Activated gamma-delta T cell treated with Interleukin-2 at 50 U/mL for 16 hours (primary cell): Measurements from ENCODE around the gene DNAJB1.
"Not testable (repeated sequence)": the region's sequence is repeated elsewhere in the genome, so short reads cannot be mapped to it uniquely, and the experiment has no call there.

Experiments used
- DNase-seq: peaks from one replicate; pipeline ENCODE4 v3.0.0-alpha.2; 2020

DNAJB1 gene

DNA sequence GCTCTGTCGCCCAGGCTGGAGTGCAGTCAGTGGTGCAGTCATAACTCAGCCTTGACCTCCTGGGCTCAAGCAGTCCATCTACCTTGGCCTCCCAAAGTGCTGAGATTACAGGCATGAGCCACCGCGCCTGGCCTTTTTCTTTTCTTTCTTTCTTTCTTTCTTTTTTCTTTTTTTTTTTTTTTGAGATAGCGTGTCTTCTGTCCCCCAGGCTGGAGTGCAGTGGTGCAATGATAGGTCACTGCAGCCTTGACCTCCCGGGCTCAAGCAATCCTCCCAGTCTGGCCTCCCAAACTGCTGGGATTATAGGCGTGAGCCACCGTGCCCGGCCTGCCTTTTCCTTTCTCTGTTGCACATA, 33.8 kb upstream of the DNAJB1 start:
- DNase-seq: not testable (repeated sequence)

DNA sequence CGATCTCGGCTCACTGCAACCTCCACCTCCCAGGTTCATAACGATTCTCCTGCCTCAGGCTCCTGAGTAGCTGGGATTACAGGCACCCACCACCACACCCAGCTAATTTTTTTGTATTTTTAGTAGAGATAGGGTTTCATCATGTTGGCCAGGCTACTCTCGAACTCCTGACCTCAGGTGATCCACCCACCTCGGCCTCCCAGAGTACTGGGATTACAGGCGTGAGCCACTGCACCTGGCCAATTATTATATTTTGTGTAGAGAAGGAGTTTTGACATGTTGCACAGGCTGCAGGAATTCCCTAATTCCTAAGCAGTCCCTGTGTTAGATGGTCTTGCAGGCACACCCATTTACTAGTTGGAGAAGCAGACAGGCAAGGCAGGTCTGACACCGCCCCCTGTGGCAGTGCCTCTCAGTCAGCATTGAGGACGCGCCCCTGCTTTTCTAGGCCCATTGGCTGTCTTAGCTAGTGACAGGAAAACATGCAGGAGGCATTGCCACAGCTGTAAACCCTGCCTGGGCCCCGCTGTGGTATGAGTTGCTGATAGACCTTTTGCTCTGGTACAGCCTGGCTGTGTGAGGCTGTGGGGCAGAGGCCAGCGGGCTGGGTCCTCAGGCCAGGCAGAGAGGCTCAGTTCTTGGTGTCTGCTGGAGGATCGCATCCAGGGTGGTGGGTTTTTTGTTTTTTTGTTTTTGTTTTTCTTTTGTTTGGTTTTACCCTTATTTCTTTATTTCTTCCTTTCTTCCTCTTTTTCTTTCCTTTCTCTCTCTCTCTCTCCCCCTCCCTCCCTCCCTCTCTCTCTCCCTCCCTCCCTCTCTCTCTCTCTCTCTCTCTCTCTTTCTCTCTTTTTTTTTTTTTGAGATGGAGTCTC, 33.2 kb upstream of the DNAJB1 start:
- DNase-seq: peak; percentile 78

DNA sequence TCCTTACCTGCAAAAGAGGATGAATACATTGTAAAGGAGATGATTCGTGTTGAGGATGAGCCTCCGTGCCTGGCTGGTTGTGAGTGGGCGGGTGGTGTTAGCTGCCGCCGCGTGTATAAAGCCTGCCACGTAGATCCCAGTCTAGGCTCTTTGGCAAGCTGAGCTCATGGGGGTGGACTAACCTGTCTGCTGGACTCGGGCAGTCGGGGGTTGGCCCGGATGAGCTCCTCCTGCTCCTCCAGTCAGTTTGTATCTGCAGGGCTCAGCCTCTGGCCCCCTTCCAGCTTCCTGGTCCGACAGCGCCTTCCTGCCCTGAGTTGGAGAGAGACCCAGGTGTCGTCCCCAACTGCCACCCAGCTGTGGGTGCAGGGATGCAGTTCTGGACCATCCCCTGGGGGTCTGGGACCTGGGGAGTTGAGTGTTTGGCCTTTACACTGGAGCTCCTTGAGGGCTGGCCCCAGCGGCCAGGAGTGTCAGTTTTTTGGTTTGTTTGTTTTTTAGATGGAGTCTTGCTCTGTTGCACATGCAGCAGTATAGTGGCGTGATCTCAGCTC, 32.1 kb upstream of the DNAJB1 start:
- DNase-seq: no peak

DNA sequence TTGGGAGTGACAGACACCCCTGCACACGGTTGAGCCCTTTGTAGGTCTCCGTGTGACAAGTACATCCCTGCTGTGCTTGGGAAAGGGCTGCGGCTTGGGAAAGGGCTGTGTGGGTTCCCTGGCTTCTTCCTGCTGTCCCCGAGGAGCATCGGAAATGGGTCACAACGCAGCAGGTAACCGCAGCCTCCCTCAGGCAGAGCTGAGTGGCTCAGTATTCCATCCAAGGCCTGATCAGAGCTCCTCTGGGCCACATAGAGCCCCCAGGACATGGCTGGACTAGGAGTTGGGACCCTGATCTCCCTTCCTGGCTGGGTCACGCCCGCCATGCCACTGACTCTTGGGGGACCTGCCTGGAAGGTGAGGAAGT, 27.5 kb upstream of the DNAJB1 start:
- DNase-seq: no peak

DNA sequence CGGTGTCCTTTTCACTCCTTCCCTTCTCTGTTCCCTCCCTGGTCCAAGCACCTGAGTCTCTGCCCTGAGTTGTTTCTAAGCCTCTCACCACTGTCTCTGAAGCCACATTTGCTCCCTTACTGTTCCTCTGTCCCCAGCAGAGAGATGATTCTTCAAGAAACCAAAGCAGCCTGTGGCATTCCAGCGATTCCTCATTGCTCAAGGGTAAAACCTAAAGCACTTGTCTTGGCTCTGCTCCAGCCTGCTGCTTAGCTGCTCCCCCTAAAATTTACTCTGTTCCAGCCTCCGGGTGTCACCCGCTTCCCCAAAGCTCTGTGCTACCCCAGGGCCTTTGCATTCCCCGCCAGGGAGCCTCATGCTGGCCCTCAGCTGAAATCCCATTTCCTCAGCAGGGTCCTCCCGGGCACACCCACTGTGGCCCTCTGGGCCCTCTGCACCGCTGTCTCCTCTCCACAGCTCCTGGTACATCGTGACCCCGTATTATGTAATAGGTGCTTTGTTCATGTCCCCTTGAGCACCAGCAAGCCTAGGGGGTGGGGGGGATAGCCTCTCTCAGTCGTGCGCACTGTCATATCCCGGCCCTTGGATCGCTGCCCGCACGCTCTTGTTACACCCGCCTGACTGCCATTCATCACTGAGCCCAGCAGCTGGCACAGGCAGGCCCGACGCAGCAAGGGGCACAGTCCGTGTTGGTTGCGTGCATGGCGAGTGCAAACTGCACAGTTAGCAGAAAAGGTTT, 26.9 kb upstream of the DNAJB1 start:
- no peak for DNase-seq

DNA sequence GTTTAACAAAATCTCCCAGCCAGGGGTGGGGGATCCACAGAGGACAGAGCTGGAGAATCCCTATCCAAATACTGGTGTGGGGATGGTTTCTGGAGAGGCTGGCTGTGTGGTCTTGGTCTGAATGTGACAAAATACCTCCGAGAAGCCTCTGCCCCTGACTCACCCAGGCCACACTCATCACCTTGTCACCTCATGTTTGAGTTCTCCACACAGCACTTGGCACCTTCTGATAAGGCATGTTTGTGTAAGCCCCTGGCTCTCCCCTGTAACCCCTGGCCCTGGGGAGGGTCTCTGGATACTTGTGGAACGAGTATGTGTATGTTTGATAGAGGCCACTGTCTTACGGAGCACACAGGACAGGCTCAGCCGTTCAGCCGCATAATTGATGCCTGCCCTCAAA, 25.9 kb upstream of the DNAJB1 start:
- no peak for DNase-seq

DNA sequence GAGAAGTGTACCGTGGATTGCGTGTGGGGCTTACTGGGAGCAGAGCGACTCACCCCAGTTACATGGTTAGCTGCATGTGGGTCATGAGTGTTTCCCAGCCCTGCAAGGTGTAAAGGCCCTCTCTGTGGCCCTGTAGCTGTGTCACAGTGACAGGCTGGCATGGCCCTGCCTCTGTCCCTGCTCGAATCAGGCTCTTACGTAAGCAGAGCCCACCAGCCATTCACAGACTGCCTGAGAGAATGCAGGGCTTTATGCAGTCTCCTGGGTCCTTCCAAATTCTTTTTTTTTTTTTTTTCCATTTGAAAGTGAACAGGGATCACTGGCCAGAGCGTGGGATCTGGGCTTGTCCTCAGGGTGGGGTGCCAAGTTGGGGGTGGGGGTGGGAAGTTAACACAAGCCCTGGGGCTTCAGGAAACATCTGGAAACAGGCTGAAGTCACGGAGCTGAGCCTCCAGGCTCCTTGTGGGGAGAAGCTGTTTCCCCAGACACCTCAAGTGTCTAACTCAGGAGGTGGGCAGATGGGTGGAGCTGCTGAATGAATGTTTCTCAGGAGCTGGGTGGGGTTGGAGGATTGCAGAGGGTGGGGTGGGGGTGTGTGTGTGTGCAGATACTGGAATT, 24.6 kb upstream of the DNAJB1 start:
- no peak for DNase-seq

DNA sequence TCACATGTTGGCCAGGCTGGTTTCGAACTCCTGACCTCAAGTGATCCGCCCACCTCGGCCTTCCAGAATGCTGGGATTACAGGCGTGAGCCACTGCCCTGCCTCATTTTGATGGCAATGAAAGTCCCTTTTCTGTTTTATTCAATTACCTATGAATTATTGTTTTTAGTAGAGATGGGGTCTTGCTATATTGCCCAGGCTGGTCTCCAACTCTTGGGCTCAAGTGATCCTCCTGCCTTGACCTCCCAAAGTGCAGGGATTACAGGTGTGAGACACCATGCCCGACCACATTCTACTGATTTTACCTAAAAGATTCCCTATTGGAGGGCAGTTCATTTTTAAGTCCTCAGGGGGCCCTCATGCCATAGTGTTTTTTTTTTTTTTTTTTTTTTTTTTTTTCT, 23.8 kb upstream of the DNAJB1 start:
- DNase-seq: not testable (repeated sequence)

DNA sequence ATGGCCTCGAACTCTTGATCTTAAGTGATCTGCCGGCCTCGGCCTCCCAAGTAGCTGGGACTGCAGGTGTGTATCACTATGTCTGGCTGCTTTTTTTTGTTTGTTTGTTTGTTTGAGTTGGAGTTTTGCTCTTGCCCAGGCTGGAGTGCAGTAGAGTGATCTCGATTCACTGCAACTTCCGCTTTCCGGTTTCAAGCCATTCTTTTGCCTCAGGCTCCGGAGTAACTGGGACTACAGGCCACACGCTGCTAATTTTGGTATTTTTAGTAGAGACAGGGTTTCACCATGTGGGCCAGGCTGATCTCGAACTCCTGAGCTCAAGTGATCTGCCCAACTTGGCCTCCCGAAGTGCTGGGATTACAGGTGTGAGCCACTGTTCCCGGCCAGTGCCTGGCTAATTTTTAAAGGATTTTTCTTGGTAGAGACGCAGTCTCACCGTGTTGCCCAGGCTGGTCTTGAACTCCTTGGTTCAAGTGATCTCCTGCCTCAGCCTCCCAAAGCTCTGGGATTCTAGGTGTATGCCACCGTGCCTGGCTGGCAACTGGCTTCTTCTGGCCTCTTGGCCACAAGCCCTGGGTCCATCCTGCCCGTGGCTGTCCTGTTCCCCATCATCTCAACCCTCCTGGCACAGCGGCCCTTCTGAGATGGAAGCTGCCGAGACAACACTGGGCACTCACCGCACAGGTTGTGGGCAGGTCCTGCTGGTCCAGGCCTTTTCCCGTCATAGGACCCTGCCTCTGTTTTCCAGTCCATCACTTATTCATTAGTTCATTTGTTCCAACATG, 22.7 kb upstream of the DNAJB1 start:
- DNase-seq: no peak

DNA sequence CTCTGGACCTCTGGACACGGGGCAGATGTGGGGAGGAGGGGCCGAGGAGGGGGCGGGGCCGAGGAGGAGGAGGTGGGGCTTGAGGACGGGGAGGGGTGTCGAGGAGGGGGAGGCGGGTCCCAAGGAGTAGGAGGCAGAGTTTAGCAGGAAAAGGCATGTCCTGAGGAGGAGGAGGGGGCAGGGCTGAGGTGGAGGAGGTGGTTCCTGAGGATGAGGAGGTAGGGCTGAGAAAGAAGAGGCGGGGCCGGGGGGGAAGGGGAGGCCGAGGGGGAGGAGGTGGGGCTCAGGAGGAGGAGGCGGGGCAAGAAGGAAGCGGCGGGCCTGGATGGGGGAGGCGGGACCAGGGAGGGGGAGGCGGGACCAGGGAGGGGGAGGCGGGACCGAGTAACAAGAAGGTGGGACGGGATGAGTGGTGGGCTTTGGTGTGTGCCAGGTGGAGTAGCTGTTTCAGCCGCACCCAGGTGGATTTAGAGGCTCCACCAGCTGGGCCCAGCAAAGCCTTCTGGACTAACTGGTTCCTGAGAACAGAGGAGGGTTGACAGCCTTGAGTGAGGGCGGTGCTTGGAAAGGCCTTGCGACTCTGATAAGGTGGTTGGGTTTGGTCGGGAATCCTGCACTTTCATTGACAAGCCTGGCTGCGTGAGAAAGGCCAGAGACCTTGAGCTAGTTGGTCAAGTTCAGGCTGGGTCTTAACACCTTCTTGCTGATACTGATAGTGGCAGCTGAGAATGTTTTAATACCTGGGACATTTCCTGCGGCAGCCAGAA, 18.9 kb upstream of the DNAJB1 start:
- no peak for DNase-seq

DNA sequence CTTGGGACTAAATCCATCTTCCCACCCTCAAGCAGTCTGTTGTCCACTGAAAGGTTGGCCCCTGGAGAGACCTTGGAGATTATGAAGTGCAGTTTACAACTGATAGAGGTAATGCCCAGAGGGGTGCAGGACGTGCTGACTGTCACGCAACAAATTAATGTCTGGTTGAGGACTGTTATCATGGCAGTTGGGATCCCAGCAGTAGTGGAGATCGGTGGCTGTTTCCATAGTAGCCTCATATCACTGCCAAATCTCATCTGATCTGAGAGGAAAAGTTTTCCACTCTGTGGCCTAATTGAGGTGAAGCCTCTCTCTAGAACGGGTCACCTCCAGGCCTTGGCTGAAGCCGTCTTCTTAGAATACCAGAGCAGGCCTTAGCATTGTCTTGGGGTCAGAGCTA, 15.3 kb upstream of the DNAJB1 start:
- DNase-seq: no peak

DNA sequence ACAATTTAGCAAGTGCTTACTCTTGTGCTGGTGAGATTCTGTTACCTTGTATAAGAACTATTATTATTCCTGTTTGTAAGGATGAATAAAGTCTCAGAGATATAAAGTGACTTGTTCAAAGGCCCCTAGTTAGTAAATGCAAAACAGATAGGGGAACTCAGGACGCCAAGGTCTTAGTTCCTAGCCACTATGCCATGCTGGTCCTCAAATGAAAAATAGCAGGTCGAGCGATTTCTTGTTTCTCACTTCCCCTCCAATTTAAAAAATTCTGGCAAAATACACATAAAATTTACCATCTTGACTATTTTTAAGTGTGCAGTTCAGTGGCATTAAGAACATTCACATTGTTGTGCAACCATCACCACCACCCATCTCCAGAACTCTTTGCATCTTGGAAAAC, 12.3 kb upstream of the DNAJB1 start:
- DNase-seq: no peak

DNA sequence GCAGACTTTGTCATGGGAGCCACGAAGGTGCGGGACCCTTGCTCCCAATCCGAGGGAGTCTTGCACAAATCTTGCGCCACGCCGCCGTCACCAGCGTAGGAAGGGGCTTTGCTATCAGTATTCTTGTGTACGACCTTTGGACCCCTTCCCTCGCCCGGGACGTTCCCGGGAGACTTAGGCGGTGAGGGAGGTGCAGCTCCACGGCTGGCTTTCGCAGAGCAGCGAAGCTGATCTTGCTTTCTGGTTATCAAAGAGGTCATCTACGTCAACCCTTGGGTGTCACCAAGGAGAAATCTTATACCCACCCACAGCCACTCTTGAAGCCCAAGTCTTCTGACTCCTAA, 11.8 kb upstream of the DNAJB1 start:
- no peak for DNase-seq

DNA sequence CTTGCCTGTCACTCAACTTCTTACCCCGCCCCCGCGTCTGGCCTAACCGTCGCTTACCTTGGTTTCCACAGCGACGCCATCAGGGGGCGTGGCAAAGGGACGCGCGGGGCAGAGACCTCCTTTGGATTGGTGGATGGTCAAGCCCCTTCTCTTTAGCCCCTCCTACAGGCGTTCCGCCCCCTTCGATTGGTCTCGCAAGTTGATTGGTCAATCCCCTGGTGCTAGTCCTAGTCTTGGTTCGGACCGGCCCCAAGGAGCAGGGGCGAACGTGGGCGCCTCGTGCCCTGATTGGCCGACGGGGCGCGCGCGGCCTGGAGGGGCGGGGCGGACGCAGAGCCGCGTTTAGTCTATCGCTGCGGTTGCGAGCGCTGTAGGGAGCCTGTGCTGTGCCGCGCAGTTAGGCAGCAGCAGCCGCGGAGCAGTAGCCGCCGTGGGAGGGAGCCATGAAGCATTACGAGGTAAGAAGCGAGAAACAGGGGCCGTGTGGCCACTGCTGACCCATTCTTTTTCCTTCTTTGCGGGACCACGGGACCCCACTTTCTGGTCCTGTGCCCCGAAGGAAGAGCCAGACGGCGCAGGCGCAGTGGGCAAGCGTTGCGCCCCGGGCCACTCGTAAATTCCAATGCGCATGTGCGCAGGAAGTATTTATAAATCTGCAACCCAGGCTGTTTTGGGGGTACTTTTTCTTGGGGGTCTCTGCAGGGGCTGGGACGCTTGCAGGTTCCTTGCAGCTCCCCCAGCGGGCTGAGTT, 11.2 kb upstream of the DNAJB1 start, which contains the start of gene TECR:
Gene TECR (plus strand): TSS at position 341 of the 751 bp plus-strand sequence. CDS start 103 bp downstream, at position 444.
- peak; percentile 100 for DNase-seq

DNA sequence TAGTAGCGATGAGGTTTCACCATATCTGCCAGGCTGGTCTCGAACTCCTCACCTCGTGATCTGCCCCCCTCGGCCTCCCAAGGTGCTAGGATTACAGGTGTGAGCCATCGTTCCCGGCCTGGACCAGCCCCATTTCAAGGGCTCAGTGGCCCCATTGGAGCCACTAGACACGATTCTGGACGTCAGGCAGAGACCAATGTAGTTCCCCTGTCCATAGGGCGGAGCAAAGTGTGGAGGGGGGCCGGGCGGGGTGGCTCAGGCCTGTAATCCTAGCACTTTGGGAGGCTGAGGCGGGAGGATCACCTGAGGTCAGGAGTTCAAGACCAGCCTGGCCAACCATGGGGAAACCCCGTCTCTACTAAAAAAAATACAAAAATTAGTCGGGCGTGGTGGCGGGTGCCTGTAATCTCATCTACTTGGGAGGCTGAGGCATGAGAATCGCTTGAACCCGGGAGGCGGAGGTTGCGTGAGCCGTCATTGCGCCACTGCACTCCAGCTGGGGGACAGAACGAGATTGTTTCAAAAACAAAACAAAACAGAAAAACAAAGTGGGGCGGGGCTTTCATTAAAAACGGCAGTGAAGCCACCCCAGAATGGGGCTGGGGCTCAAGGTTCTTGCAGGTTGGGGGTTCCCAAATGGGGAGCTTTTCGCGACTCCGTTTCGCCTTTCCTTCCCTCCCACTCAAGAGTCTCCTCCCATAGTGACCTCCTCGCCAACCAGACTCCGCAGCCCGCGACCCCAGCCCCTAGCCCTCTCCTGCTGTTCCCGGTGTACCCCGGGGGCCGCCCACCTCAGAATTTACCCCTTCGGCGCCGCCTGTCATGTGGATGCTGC, 10.4 kb upstream of the DNAJB1 start:
- no peak for DNase-seq

DNA sequence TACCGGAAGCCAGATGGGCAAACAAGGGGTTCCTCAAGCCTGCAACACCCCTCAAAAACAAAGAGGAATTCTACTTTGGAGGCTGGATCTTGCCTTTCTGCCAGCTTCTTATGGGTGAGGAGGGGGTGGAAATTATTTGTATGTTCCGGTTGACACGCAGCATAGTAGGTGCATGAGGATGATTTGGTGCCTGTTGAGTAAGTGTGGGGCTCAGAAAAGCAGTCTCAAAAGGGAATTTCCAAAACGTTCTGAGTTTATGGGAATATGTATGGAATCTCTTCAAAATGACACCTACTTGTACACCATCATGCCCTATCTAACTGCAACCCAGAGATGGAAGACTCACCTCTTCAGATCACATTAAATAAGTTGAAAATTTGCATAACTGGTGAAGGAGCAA, 8.2 kb upstream of the DNAJB1 start:
- DNase-seq: no peak

DNA sequence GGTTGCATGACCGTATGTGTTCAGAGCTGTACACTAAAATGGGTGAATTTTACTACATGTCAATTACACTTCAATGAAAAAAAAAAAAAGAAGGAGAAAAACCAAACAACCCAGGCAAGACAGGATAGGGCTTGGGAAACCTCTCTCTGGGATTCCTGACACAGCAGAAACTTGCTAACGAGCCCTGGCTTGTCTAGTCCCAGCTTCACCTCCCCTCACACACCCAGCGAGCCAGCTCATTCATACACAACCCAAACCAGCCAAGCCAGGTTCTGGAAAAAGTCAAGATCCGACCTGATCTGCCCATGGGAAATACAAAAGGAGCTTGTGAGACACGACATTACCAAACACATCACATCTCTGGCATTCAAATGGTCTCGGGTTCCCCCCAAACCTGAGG, 7.5 kb upstream of the DNAJB1 start:
- no peak for DNase-seq

DNA sequence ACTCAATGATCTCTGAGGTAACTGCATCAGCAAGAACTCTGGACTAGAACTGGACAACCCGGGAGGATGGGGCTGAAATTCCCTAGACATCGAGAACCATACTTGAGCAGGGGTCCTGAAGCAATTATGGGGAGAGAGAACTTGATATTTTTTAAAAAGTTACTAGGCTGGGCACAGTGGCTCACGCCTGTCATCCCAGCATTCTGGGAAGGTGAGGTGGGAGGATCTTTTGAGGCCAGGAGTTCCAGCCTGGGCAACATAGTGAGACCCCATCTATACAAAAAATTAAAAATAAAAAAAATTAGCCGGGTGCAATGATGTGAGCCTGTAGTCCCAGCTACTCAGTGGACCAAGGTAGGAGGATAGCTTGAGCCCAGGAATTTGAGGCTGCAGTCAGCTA, 2.3 kb upstream of the DNAJB1 start:
- no peak for DNase-seq

DNA sequence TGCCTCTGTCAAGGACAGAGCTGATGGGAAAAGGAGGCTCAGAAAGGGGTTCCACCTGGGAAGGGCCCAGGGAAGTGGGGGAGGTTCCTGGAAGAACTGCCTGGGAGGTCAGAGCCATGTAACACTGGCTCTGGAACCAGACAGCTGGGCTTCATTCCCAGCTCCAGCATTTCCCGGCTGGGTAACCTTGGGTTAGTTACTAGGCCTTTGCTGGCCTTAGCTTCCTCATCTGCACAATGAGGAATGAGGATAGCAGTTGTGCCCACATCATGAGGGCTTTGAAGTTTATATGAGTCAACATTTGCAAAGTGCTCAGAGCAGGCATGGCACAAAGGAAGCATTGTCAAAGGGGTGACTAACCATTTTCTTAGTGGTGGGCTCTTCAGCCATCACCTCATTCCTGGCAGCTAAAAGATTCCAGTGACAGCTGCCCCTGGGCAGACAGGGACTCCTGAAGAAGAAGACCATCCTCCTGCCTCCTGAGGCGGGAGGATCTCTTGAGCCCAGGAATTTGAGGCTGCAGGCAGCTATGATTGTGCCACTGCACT, 1.7 kb upstream of the DNAJB1 start:
- no peak for DNase-seq

DNA sequence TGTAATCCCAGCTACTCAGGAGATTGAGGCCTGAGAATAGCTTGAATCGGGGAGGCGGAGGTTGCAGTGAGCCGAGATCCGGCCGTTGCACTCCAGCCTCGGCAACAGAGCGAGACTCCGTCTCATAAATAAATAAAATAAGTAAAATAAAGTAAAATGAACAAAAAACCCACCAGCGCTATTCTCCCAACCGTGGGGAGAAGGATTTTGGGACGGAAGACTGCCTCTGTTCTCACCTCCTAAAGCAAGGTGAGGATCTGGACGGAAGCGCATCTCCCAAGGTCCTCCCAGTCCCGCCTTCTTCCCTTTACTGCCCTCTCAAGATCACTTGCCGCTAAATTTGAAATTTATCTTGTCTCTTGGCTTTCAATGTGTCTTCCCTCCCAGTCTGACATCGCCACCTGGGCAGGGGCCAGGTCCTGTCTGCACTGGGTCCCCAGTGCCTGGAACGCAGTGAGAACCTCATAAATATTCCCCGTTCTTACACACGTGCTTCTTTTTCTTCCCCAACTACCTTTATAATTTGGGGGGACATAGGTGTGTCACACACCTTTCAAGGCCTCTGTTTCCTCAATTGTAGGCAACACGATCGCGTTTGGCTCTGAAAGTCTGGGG, 1.2 kb upstream of the DNAJB1 start:
- no peak for DNase-seq
